ENCODE data around the gene CAPNS1.
"Not testable (repeated sequence)": the region's sequence is repeated elsewhere in the genome, so short reads cannot be mapped to it uniquely, and the experiment has no call there.

The CAPNS1 gene

GRCh38 chr19:36151144-36152018 lies 11.5 kb downstream of the CAPNS1 start:
- no peak for DNase-seq

- no peak for DNase-seq
Measured at GRCh38 chr19:36152019-36152351, 12.1 kb downstream of the CAPNS1 start.

- DNase-seq = no peak
Measured at GRCh38 chr19:36152352-36153091, 12.7 kb downstream of the CAPNS1 start, which contains the start of gene COX7A1. COX7A1 (minus strand) TSS chr19:36152447; CDS start chr19:36152407, 40 bp downstream.

GRCh38 chr19:36153126-36153525 lies 13.3 kb downstream of the CAPNS1 start:
- no peak for DNase-seq

- no peak for DNase-seq
Measured at GRCh38 chr19:36160821-36161596, 21.1 kb downstream of the CAPNS1 start.

GRCh38 chr19:36163813-36164212 lies 23.9 kb downstream of the CAPNS1 start:
- DNase-seq = no peak

- no peak for DNase-seq
Measured at GRCh38 chr19:36169084-36169760, 29.4 kb downstream of the CAPNS1 start.

- no peak for DNase-seq
Measured at GRCh38 chr19:36172852-36173251, 33.0 kb downstream of the CAPNS1 start.

GRCh38 chr19:36173846-36174245 lies 34.0 kb downstream of the CAPNS1 start:
- DNase-seq = not testable (repeated sequence)

GRCh38 chr19:36179077-36179476 lies 39.2 kb downstream of the CAPNS1 start:
- DNase-seq = not testable (repeated sequence)

- no peak for DNase-seq
Measured at GRCh38 chr19:36182612-36183244, 42.9 kb downstream of the CAPNS1 start.

- DNase-seq = no peak
Measured at GRCh38 chr19:36183245-36183628, 43.4 kb downstream of the CAPNS1 start.

GRCh38 chr19:36186722-36187121 lies 46.9 kb downstream of the CAPNS1 start:
- DNase-seq = not testable (repeated sequence)

GRCh38 chr19:36196249-36196648 lies 56.4 kb downstream of the CAPNS1 start:
- DNase-seq = no peak

GRCh38 chr19:36198119-36198518 lies 58.3 kb downstream of the CAPNS1 start:
- no peak for DNase-seq

Data from effector CD8-positive, alpha-beta T cell (primary cell).